GM23248 (cell line): ENCODE results near the gene ELANE. TPM values are rescaled to one million over a fixed set of nuclear protein-coding genes. Genes with fewer than 3 reads are reported as not detected.

Experiments
- DNase-seq: peaks from one replicate; pipeline ENCODE4 v3.0.0-alpha.2; 2015
- H2AFZ ChIP-seq: fragments of 200-600 bp; sonication (generic); 2 replicates; pipeline ENCODE4 v1.6.1; 2016; ENCODE audit warnings: antibody characterized with exemption
- H3F3A ChIP-seq: fragments of 200-600 bp; sonication (generic); 2 replicates; pipeline ENCODE4 v1.6.1; 2016; ENCODE audit warnings: mild to moderate bottlenecking, antibody characterized with exemption, mixed run types; ENCODE audit not compliant: insufficient read depth
- H3K27ac ChIP-seq: fragments of 200-600 bp; sonication (generic); 2 replicates; pipeline ENCODE4 v1.5.1; 2016; ENCODE audit warnings: mild to moderate bottlenecking
- H3K27me3 ChIP-seq: fragments of 200-600 bp; sonication (generic); replicated peaks from 2 replicates; pipeline ENCODE4 v1.6.1; 2016; ENCODE audit warnings: mild to moderate bottlenecking; ENCODE audit not compliant: insufficient read depth
- H3K36me3 ChIP-seq: fragments of 200-600 bp; sonication (generic); 2 replicates; pipeline ENCODE4 v1.6.1; 2016; ENCODE audit warnings: low read depth, mild to moderate bottlenecking
- H3K4me1 ChIP-seq: fragments of 200-600 bp; sonication (generic); 2 replicates; pipeline ENCODE4 v1.6.1; 2016; ENCODE audit warnings: mild to moderate bottlenecking; ENCODE audit not compliant: insufficient read depth
- H3K4me2 ChIP-seq: fragments of 200-600 bp; sonication (generic); one replicate; pipeline ENCODE4 v1.6.1; 2016; ENCODE audit warnings: mild to moderate bottlenecking; ENCODE audit not compliant: unreplicated experiment
- H3K4me3 ChIP-seq: fragments of 200-600 bp; sonication (generic); 2 replicates; pipeline ENCODE4 v1.5.1; 2016; ENCODE audit warnings: mild to moderate bottlenecking
- H3K79me2 ChIP-seq: fragments of 200-600 bp; sonication (generic); 2 replicates; pipeline ENCODE4 v1.6.1; 2016; ENCODE audit warnings: mild to moderate bottlenecking; ENCODE audit not compliant: insufficient read depth
- H3K9ac ChIP-seq: fragments of 200-600 bp; sonication (generic); 2 replicates; pipeline ENCODE4 v1.6.1; 2016; ENCODE audit warnings: mild to moderate bottlenecking
- H3K9me2 ChIP-seq: fragments of 200-600 bp; sonication (generic); 2 replicates; pipeline ENCODE4 v1.6.1; 2016; ENCODE audit warnings: mixed run types, mild to moderate bottlenecking, moderate library complexity; ENCODE audit not compliant: insufficient read depth
- H3K9me3 ChIP-seq: fragments of 200-600 bp; sonication (generic); one replicate; pipeline ENCODE4 v1.6.1; 2017; ENCODE audit warnings: low read depth
- H4K20me1 ChIP-seq: fragments of 200-600 bp; sonication (generic); 2 replicates; pipeline ENCODE4 v1.6.0; 2016; ENCODE audit not compliant: insufficient read depth
- EZH2 ChIP-seq: fragments of 200-600 bp; sonication (generic); IDR thresholded peaks from 2 replicates; pipeline ENCODE4 v1.6.1; 2018; ENCODE audit warnings: antibody characterized with exemption, mild to moderate bottlenecking; ENCODE audit not compliant: insufficient read depth, poor library complexity, severe bottlenecking
- EZH2phosphoT487 ChIP-seq: fragments of 200-600 bp; sonication (generic); IDR thresholded peaks from 2 replicates; pipeline ENCODE4 v1.6.1; 2018; ENCODE audit warnings: antibody characterized with exemption, moderate library complexity, mild to moderate bottlenecking, low read depth; ENCODE audit not compliant: insufficient read depth
- WGBS, 2 experiments: methylation state at CpG; one replicate each; pipeline ENCODE4 v1.1.6; 2015 to 2017; ENCODE audit warnings: low lambda C conversion rate in 2 of 2, low coverage in 1 of 2; ENCODE audit errors: missing lambda C conversion rate in 2 of 2; 5-methylcytosine and 5-hydroxymethylcytosine counted together
- in situ Hi-C: fragments of 300-500 bp; cut with MboI; formaldehyde crosslinking; loops from 2 replicates; pipeline ENCODE4 v1.15.0; 2020
- polyA plus RNA-seq: library from polyadenylated mRNA; unstranded; fragments of >200 nt; fragmentation: Nextera tagmentation; extraction: Ambion mirVana; gene quantifications from 2 replicates; pipeline ENCODE4 v1.2.1, GENCODE V29; 2016
- total RNA-seq: library from RNA; depleted of rRNA; stranded (reverse); fragments of >200 nt; shearing (Covaris generic); gene quantifications from 2 replicates; pipeline ENCODE4 v1.2.3, GENCODE V29; 2014

The ELANE gene
- total and polyA plus RNA-seq, 2 experiments from 2014 or later = 0.34 TPM; not detected in 1

DNA sequence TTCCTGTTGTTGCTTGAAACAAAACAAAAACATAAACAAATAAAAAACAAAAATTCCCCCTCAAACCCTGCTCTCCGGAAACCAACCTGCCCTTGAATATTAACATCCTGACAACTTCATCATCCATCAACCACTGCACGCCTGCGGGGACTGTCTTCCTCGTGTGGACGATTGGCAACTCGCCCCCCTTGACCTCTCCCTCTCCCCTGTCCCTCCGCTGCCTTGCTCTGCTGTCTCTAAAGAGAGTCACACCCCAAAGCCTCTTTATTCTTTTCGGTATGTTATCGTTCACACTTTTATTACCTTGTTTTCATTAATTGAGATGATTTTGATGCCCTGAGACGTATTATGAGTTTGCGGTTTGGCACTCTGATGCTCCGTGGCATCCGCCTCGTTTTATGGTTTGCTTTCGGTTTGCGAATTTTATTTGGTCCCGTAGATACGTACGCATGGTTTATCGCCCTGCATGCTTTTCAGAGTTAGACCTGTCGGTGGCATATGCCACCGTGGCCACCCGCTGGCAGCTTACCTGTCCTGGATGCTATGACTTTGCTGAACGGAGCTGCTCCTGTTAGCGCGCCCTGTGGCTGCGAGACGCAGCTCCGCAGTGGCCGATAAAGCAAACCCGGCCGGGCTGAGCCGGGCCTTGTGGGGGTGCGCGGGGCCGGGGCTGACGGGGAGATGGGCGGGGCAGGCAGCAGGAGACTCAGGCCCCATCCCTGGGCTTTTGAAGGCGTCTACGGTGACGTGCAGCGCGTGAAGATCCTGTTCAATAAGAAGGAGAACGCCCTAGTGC, 44.3 kb upstream of the ELANE start:
- H3K36me3 ChIP-seq = peaks cover 61% of the 10 kb centered on the region
- no peak overlapping the region for H3K4me2 ChIP-seq
- H4K20me1 ChIP-seq = peaks cover 3% of the 10 kb centered on the region; the same call in 1 of the 2 replicates
- 92% methylated on average over 44 of the region's 44 CpGs for WGBS, 2 experiments
- H3K79me2 ChIP-seq = peaks cover 89% of the 10 kb centered on the region
- TF ChIP-seq EZH2 (no peak), EZH2phosphoT487 (no peak)
- no peaks in the 10 kb centered on the region for H3K9me2 ChIP-seq
- H3K9ac ChIP-seq = no peak overlapping the region
- no peak for DNase-seq
- in situ Hi-C loops = no loop called here
- H3K27me3 ChIP-seq = no peaks in the 10 kb centered on the region
- H3K27ac ChIP-seq = no peak overlapping the region
- H3K4me1 ChIP-seq = no peaks in the 10 kb centered on the region
- H3K9me3 ChIP-seq = no peaks in the 10 kb centered on the region
- no peak overlapping the region for H3K4me3 ChIP-seq
- H2AFZ ChIP-seq = no peak overlapping the region
- peaks cover 22% of the 10 kb centered on the region for H3F3A ChIP-seq

DNA sequence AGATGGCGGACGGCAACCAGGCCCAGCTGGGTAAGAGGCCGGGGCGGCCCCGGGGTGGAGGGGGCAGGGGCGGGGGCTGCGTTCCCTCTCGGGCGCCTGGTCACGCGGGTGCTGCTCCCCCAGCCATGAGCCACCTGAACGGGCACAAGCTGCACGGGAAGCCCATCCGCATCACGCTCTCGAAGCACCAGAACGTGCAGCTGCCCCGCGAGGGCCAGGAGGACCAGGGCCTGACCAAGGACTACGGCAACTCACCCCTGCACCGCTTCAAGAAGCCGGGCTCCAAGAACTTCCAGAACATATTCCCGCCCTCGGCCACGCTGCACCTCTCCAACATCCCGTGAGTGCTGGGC, 43.7 kb upstream of the ELANE start:
- Histone ChIP-seq H4K20me1 (peaks cover 3% of the 10 kb centered on the region; the same call in 1 of the 2 replicates), H3K9me2 (no peaks in the 10 kb centered on the region), H2AFZ (no peak overlapping the region), H3F3A (peaks cover 22% of the 10 kb centered on the region), H3K4me1 (no peaks in the 10 kb centered on the region), H3K4me2 (no peak overlapping the region), H3K79me2 (peaks cover 84% of the 10 kb centered on the region), H3K36me3 (peaks cover 61% of the 10 kb centered on the region), H3K9ac (no peak overlapping the region), H3K9me3 (no peaks in the 10 kb centered on the region), H3K27ac (no peak overlapping the region), H3K27me3 (no peaks in the 10 kb centered on the region), H3K4me3 (no peak overlapping the region)
- in situ Hi-C loops = no loop called here
- DNase-seq = no peak
- no peak for TF ChIP-seq EZH2
- no peak for TF ChIP-seq EZH2phosphoT487
- WGBS, 2 experiments = 95% methylated on average over 19 to 26 of the region's 26 CpGs

DNA sequence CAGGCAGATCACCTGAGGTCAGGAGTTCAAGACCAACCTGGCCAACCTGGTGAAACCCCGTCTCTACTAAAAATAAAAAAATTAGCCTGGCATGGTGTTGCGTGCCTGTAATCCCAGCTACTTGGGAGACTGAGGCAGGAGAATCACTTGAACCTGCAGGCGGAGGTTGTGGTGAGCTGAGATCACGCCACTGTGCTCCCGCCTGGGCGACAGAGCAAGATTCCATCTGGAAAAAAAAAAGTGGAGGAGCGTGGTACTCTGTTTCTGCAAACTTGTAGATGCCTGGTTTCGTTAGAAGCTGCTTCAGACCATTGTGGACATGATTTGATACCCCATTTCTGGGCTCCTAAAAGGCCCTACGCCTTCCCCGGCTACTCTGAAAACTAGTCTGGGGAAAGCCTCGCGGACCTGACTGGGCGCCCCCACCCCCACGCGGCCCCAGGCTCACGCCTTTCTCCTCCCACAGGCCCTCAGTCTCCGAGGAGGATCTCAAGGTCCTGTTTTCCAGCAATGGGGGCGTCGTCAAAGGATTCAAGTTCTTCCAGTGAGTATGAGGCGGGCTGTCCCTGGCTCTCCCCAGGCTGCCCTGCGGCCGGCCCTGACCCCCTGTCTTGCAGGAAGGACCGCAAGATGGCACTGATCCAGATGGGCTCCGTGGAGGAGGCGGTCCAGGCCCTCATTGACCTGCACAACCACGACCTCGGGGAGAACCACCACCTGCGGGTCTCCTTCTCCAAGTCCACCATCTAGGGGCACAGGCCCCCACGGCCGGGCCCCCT, 41.8 kb upstream of the ELANE start:
- Histone ChIP-seq H3K9me2 (no peaks in the 10 kb centered on the region), H3K27ac (no peak overlapping the region), H3K9ac (no peak overlapping the region), H3K36me3 (peaks cover 53% of the 10 kb centered on the region), H3K27me3 (no peaks in the 10 kb centered on the region), H3F3A (peaks cover 22% of the 10 kb centered on the region), H3K79me2 (peaks cover 65% of the 10 kb centered on the region), H2AFZ (no peak overlapping the region), H4K20me1 (peaks cover 3% of the 10 kb centered on the region; the same call in 1 of the 2 replicates), H3K4me1 (no peaks in the 10 kb centered on the region), H3K4me3 (no peak overlapping the region), H3K4me2 (no peak overlapping the region), H3K9me3 (no peaks in the 10 kb centered on the region)
- in situ Hi-C loops = no loop called here
- DNase-seq = no peak
- 89 to 90% methylated on average over 27 to 30 of the region's 30 CpGs for WGBS, 2 experiments
- TF ChIP-seq EZH2 = no peak

DNA sequence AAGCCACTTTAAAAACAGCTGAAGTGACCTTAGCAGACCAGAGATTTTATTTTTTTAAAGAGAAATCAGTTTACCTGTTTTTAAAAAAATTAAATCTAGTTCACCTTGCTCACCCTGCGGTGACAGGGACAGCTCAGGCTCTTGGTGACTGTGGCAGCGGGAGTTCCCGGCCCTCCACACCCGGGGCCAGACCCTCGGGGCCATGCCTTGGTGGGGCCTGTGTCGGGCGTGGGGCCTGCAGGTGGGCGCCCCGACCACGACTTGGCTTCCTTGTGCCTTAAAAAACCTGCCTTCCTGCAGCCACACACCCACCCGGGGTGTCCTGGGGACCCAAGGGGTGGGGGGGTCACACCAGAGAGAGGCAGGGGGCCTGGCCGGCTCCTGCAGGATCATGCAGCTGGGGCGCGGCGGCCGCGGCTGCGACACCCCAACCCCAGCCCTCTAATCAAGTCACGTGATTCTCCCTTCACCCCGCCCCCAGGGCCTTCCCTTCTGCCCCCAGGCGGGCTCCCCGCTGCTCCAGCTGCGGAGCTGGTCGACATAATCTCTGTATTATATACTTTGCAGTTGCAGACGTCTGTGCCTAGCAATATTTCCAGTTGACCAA, 41.1 kb upstream of the ELANE start:
- H3K4me2 ChIP-seq = no peak overlapping the region
- H3K9me2 ChIP-seq = no peaks in the 10 kb centered on the region
- in situ Hi-C loops = no loop called here
- H3K27me3 ChIP-seq = no peaks in the 10 kb centered on the region
- H3K79me2 ChIP-seq = peaks cover 58% of the 10 kb centered on the region
- WGBS, 2 experiments = 85 to 86% methylated on average over 18 to 25 of the region's 25 CpGs
- peaks cover 51% of the 10 kb centered on the region for H3K36me3 ChIP-seq
- H3K27ac ChIP-seq = no peak overlapping the region
- no peaks in the 10 kb centered on the region for H3K4me1 ChIP-seq
- peaks cover 3% of the 10 kb centered on the region; the same call in 1 of the 2 replicates for H4K20me1 ChIP-seq
- no peaks in the 10 kb centered on the region for H3K9me3 ChIP-seq
- no peak overlapping the region for H3K4me3 ChIP-seq
- peaks cover 22% of the 10 kb centered on the region for H3F3A ChIP-seq
- TF ChIP-seq EZH2 (no peak), EZH2phosphoT487 (no peak)
- H2AFZ ChIP-seq = no peak overlapping the region
- DNase-seq = no peak
- no peak overlapping the region for H3K9ac ChIP-seq
